H9 (cell line): ENCODE results near the gene EXOC3L4. TPM values are rescaled to one million over a fixed set of nuclear protein-coding genes. Genes with fewer than 3 reads are reported as not detected.

ENCODE experiments used
- DNase-seq: peaks from one replicate; pipeline ENCODE4 v3.0.0-alpha.2; 2017
- H2AFZ ChIP-seq: one replicate; pipeline ENCODE4 v1.6.1; 2013; ENCODE audit warnings: mild to moderate bottlenecking, low read length, control low read depth, moderate library complexity
- H2AK5ac ChIP-seq: 2 replicates; pipeline ENCODE4 v1.6.1; 2013; ENCODE audit warnings: low read length, control low read depth, mixed read lengths; ENCODE audit not compliant: insufficient read length
- H2BK120ac ChIP-seq: one replicate; pipeline ENCODE4 v1.6.1; 2013; ENCODE audit warnings: low read depth, mild to moderate bottlenecking, low read length, control low read depth, inconsistent platforms; ENCODE audit not compliant: poor library complexity, severe bottlenecking
- H2BK12ac ChIP-seq: 2 replicates; pipeline ENCODE4 v1.6.1; 2013; ENCODE audit warnings: low read length, control low read depth, mixed read lengths, low read depth; ENCODE audit not compliant: insufficient read length
- H2BK15ac ChIP-seq: 2 replicates; pipeline ENCODE4 v1.6.1; 2013; ENCODE audit warnings: low read depth, low read length, control low read depth
- H2BK20ac ChIP-seq: one replicate; pipeline ENCODE4 v1.6.1; 2013; ENCODE audit warnings: low read depth, mild to moderate bottlenecking, low read length, control low read depth, inconsistent platforms; ENCODE audit not compliant: poor library complexity, severe bottlenecking
- H2BK5ac ChIP-seq: 2 replicates; pipeline ENCODE4 v1.6.1; 2013; ENCODE audit warnings: low read length, control low read depth, mixed read lengths; ENCODE audit not compliant: insufficient read length
- H3K14ac ChIP-seq: 2 replicates; pipeline ENCODE4 v1.6.1; 2013; ENCODE audit warnings: low read length, control low read depth; ENCODE audit not compliant: insufficient read depth
- H3K18ac ChIP-seq: 2 replicates; pipeline ENCODE4 v1.6.1; 2013; ENCODE audit warnings: low read depth, mild to moderate bottlenecking, mixed read lengths, low read length, control low read depth; ENCODE audit not compliant: insufficient read length
- H3K23ac ChIP-seq: 2 replicates; pipeline ENCODE4 v1.6.1; 2013; ENCODE audit warnings: low read length, control low read depth, mixed read lengths, low read depth; ENCODE audit not compliant: insufficient read length
- H3K23me2 ChIP-seq: 2 replicates; pipeline ENCODE4 v1.6.1; 2013; ENCODE audit warnings: low read depth, mild to moderate bottlenecking, mixed read lengths, low read length, control low read depth; ENCODE audit not compliant: insufficient read length, poor library complexity, severe bottlenecking
- H3K27ac ChIP-seq: 2 replicates; pipeline ENCODE4 v1.5.1; 2013; ENCODE audit warnings: low read length, control low read depth, mixed read lengths, low read depth; ENCODE audit not compliant: insufficient read length
- H3K27me3 ChIP-seq: 2 replicates; pipeline ENCODE4 v1.6.1; 2013; ENCODE audit warnings: low read length, control low read depth, inconsistent platforms; ENCODE audit not compliant: insufficient read depth
- H3K4ac ChIP-seq: 2 replicates; pipeline ENCODE4 v1.6.1; 2013; ENCODE audit warnings: low read depth, mild to moderate bottlenecking, control low read depth, inconsistent platforms, low read length, moderate library complexity
- H3K4me1 ChIP-seq: 2 replicates; pipeline ENCODE4 v1.6.1; 2013; ENCODE audit warnings: low read length, control low read depth, inconsistent platforms; ENCODE audit not compliant: insufficient read depth
- H3K4me2 ChIP-seq: 2 replicates; pipeline ENCODE4 v1.6.1; 2013; ENCODE audit warnings: low read length, control low read depth, mixed read lengths; ENCODE audit not compliant: insufficient read length, insufficient read depth
- H3K56ac ChIP-seq: 2 replicates; pipeline ENCODE4 v1.6.1; 2013; ENCODE audit warnings: low read depth, mild to moderate bottlenecking, mixed read lengths, low read length, control low read depth; ENCODE audit not compliant: insufficient read length
- H3K79me1 ChIP-seq: 2 replicates; pipeline ENCODE4 v1.6.1; 2013; ENCODE audit warnings: low read depth, mild to moderate bottlenecking, moderate library complexity, low read length, control low read depth, inconsistent platforms; ENCODE audit not compliant: insufficient read depth, poor library complexity, severe bottlenecking
- H3K79me2 ChIP-seq: 2 replicates; pipeline ENCODE4 v1.6.1; 2013; ENCODE audit warnings: low read length, control low read depth, inconsistent platforms; ENCODE audit not compliant: insufficient read depth
- H3K9ac ChIP-seq: 2 replicates; pipeline ENCODE4 v1.6.1; 2013; ENCODE audit warnings: low read length, control low read depth, mixed read lengths; ENCODE audit not compliant: insufficient read length; ENCODE audit errors: extremely low read depth
- H3K9me3 ChIP-seq: one replicate; pipeline ENCODE4 v1.6.1; 2013; ENCODE audit warnings: low read depth, low read length, inconsistent platforms; ENCODE audit not compliant: control insufficient read depth
- H3T11ph ChIP-seq: one replicate; pipeline ENCODE4 v1.6.1; 2013; ENCODE audit warnings: mild to moderate bottlenecking, low read length, control low read depth, inconsistent platforms
- H4K20me1 ChIP-seq: one replicate; pipeline ENCODE4 v1.6.1; 2013; ENCODE audit not compliant: control insufficient read depth, insufficient read length, insufficient read depth
- H4K5ac ChIP-seq: 2 replicates; pipeline ENCODE4 v1.6.1; 2013; ENCODE audit warnings: low read depth, mild to moderate bottlenecking, mixed read lengths, low read length, control low read depth; ENCODE audit not compliant: insufficient read length
- H4K8ac ChIP-seq: replicated peaks from 2 replicates; pipeline ENCODE4 v1.6.1; 2013; ENCODE audit warnings: low read length, control low read depth, mixed read lengths, low read depth; ENCODE audit not compliant: insufficient read length
- H4K91ac ChIP-seq: 2 replicates; pipeline ENCODE4 v1.6.1; 2013; ENCODE audit warnings: low read depth, mild to moderate bottlenecking, moderate library complexity, mixed read lengths, low read length, control low read depth; ENCODE audit not compliant: insufficient read length
- H3K27ac Mint-ChIP-seq, 3 experiments: 2 replicates in 2 of 3; 3 replicates in 1 of 3; pipeline ENCODE4 v1.8.0; 2020 to 2021; ENCODE audit warnings: mixed read lengths in 3 of 3, mild to moderate bottlenecking in 1 of 3, moderate library complexity in 1 of 3
- H3K27me3 Mint-ChIP-seq: 2 replicates; pipeline ENCODE4 v1.8.0; 2021; ENCODE audit warnings: low read depth, mild to moderate bottlenecking, moderate library complexity, mixed read lengths
- H3K36me3 Mint-ChIP-seq, 3 experiments: 2 replicates in 2 of 3; 3 replicates in 1 of 3; pipeline ENCODE4 v1.8.0; 2020 to 2021; ENCODE audit warnings: low read depth in 3 of 3, mixed read lengths in 3 of 3; ENCODE audit not compliant: insufficient read depth in 1 of 3
- H3K4me1 Mint-ChIP-seq, 2 experiments: 2 replicates each; pipeline ENCODE4 v1.8.0; 2020; ENCODE audit warnings: mixed read lengths in 2 of 2
- H3K4me3 Mint-ChIP-seq, 2 experiments: 2 replicates in 1 of 2; 3 replicates in 1 of 2; pipeline ENCODE4 v1.8.0; 2020 to 2021; ENCODE audit warnings: mild to moderate bottlenecking in 2 of 2, mixed read lengths in 2 of 2, moderate library complexity in 1 of 2
- H3K9me3 Mint-ChIP-seq, 2 experiments: 2 replicates in 1 of 2; 3 replicates in 1 of 2; pipeline ENCODE4 v1.8.0; 2020; ENCODE audit warnings: mild to moderate bottlenecking in 2 of 2, mixed read lengths in 2 of 2, moderate library complexity in 1 of 2
- CTCF ChIP-seq: fragments of 200-600 bp; sonication (generic); conservative IDR thresholded peaks from 3 replicates; pipeline ENCODE4 v1.8.0; 2021; ENCODE audit warnings: antibody characterized with exemption, mild to moderate bottlenecking
- WGBS: extraction: QIAGEN DNeasy Blood & Tissue Kit; methylation state at CpG from one replicate; pipeline ENCODE4 v1.1.7; 2013; ENCODE audit warnings: missing lambda C conversion rate, low lambda C conversion rate, mixed read lengths; ENCODE audit not compliant: insufficient read length; ENCODE audit errors: extremely low coverage; 5-methylcytosine and 5-hydroxymethylcytosine counted together
- total RNA-seq: library from RNA; stranded (reverse); gene quantifications from 2 replicates; pipeline ENCODE4 v1.2.1, GENCODE V29; 2021

EXOC3L4 gene
- total RNA-seq, 1 experiment from 2014 or later = 0.42 TPM

GRCh38 chr14:103125098-103126070 is 30.9 kb downstream of the EXOC3L4 start:
- no peak overlapping the region for H4K8ac ChIP-seq
- no peak overlapping the region for H3K56ac ChIP-seq
- H2AFZ ChIP-seq = no peak overlapping the region
- H3K4me3 Mint-ChIP-seq = peak overlapping the region in 1 of 2 experiments; percentile 28; a peak in 1 of 5 replicates
- peaks cover 18 to 25% of the 10 kb centered on the region in 2 experiments for H3K4me1 Mint-ChIP-seq
- H3K36me3 Mint-ChIP-seq = peaks cover 0 to 5% (median 0%) of the 10 kb centered on the region in 3 experiments; a peak in 4 of 7 replicates
- H3K23ac ChIP-seq = no peak overlapping the region
- H3K4me1 ChIP-seq = peaks cover 4% of the 10 kb centered on the region; the same call in 1 of the 2 replicates
- H3K9ac ChIP-seq = no peak overlapping the region
- no peak overlapping the region for H2AK5ac ChIP-seq
- H3K9me3 ChIP-seq = no peaks in the 10 kb centered on the region
- no peaks in the 10 kb centered on the region for H3K79me1 ChIP-seq
- H4K91ac ChIP-seq = no peak overlapping the region
- H2BK5ac ChIP-seq = no peak overlapping the region
- no peak overlapping the region for H3K27ac ChIP-seq
- no peaks in the 10 kb centered on the region for H3K23me2 ChIP-seq
- H3K9me3 Mint-ChIP-seq = no peaks in the 10 kb centered on the region
- H3K27ac Mint-ChIP-seq = no peak overlapping the region
- peaks cover 9% of the 10 kb centered on the region for H4K20me1 ChIP-seq
- H3K27me3 ChIP-seq = no peaks in the 10 kb centered on the region
- no peak for DNase-seq
- no peak overlapping the region for H2BK15ac ChIP-seq
- H2BK20ac ChIP-seq = no peak overlapping the region
- no peak for TF ChIP-seq CTCF
- no peak overlapping the region for H2BK12ac ChIP-seq
- no peak overlapping the region for H3K4ac ChIP-seq
- no peak overlapping the region for H2BK120ac ChIP-seq
- H3K79me2 ChIP-seq = no peaks in the 10 kb centered on the region
- no peak overlapping the region for H3K14ac ChIP-seq
- H3K27me3 Mint-ChIP-seq = peaks cover 41% of the 10 kb centered on the region
- H4K5ac ChIP-seq = no peak overlapping the region
- WGBS = no CpG with 5 or more reads among the region's 13 CpGs
- no peak overlapping the region for H3K4me2 ChIP-seq
- H3K18ac ChIP-seq = no peak overlapping the region
- H3T11ph ChIP-seq = no peak overlapping the region
